NCI-H1694 treated with DMSO at 0.1 percent for 48 hours (cell line): Measurements from ENCODE around the gene HSPE1.
"Not testable (repeated sequence)": the region's sequence is repeated elsewhere in the genome, so short reads cannot be mapped to it uniquely, and the experiment has no call there.

Experiments
- DNase-seq: peaks from one replicate; lab custom pipeline; 2025; lab: John Stamatoyannopoulos, UW

HSPE1 gene

DNA sequence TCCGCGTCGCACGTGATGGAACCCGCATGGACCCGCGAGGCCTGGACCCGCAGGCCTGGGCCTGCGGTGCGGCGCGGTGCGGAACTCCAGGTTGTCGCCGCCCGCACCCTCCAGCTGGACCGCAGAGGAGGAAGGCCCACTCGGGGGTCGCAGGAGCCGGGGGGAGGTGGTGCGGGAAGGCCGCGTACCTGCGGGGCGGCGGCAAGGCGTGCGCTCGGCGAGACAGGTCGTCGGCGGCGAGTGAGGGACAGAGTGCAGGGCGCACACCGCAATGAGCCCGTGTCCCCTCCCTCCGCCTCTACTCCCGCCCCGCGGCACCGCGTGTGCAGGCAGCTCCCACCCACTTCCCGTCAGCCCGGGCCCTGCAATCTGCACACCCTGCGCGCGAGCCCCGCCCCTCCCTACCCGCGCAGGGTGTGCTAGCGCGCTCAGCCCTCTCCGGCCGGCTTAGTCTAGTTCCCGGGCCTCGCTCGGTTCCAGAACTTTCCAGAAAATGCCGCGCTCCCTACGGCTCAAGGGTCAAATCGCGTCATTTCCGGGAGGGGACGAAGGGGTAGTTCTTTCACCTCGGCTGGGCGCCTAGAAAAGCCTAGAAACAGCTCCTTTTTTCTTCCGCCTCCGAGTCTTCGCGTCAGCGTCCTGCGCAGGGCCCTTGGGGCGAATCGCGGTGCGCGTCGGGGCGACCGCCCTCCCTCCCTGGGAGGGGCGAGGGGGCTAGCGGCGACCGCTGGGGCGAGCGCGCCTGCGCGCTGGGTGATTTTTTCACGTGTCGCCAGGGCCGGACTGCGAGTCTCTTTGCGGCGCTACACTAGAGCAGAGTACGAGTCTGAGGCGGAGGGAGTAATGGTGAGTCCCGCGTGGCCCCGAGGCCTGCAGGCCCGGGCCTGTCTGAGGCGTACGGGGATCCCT lies at the start of gene HSPE1, which contains the start of gene HSPD1:
Gene HSPE1, plus strand, starts transcription at position 786 of the 909 bp plus-strand sequence. Its CDS starts 58 bp downstream, at position 844.
Gene HSPD1, minus strand, starts transcription at position 247 of the 909 bp plus-strand sequence. CDS start 992 bp downstream, outside the sequence.
- peak; percentile 98 for DNase-seq

DNA sequence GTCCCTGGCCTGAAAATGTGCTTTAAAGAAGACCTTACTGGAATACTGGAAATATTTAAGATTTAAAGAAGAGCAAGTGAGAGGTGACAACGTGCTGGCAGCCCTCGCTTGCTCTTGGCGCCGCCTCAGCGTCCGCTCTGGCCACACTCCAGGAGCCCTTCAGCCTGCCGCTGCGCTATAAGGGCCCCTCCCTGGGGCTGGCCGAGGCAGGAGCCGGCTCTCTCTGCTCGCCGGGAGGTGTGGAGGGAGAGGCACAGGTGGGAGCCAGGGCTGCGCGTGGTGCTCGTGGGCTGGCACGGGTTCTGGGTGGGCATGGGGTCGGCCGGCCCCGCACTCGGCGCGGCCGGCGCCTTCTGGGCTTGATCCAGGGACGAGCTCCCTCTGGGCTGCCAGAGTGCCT lies 49.7 kb upstream of the HSPE1 start:
- no peak for DNase-seq

DNA sequence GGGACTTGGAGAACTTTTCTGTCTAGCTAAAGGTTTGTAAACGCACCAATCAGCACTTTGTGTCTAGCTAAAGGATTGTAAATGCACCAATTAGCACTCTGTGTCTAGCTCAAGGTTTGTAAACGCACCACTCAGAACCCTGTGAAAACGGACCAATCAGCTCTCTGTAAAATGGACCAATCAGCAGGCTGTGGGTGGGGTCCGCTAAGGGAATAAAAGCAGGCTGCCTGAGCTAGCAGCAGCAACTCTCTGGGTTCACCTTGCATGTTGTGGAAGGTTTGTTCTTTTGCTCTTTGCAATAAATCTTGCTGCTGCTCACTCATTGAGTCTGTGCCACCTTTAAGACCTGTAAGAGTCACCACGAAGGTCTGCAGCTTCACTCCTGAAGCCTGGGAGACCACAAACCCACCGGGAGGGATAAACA lies 49.2 kb upstream of the HSPE1 start:
- DNase-seq: not testable (repeated sequence)

DNA sequence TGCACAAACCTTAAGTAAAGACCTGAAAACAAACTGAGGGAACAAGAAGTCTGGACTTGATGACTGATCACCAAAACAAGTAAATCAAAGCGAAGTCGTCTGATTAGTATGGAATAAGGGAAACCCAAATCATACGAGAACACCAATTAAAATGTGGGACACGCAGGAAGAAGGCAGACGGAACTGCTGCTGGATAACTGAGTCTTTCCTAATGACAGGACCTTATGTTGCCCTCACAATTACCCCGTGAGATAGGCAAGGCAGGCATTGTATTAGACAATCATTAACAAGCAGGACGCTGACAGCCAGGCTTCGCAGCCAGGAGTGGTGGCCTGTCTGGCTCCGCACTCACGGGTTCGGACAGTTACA lies 47.4 kb upstream of the HSPE1 start:
- no peak for DNase-seq

DNA sequence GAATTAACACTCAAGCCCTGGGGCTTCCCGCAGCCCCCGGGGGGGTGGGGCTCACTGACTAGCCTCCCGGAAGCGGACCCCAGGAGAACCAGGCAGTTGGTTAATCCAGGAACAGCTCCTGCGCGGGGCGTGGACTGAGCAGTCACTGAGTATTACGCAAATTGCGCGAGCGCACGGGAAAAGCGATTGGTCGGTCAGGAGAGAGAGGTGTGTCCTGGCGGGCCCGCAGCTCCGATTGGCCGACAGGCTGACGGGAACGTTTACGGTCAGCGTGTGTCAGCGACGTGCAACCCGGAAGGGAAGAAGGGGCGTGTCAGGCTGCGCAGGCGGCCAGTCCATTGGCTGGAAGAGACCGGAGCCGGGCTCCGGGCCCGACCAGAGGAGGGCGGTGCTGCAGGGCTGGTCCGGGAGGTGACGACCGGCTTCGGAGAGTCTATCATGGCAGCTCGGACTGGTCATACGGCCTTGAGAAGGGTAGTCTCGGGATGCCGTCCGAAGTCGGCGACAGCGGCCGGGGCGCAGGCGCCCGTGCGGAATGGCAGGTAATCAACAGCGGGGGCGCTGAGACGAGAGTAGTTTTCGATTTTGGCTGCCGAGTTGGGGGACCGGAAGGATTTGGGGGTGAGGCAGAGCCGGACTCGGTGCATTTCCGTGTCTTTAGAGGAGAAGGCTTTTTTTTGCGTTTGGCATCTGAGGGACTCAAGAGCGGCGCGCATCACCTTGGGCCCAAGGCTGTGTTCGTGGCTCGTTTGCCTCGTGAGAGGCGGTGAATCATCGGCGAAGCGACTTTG lies 46.9 kb upstream of the HSPE1 start, which contains the start of gene COQ10B:
Gene COQ10B, plus strand, starts transcription at position 430 of the 791 bp plus-strand sequence. Its CDS starts 9 bp downstream, at position 439.
- peak; percentile 99 for DNase-seq

DNA sequence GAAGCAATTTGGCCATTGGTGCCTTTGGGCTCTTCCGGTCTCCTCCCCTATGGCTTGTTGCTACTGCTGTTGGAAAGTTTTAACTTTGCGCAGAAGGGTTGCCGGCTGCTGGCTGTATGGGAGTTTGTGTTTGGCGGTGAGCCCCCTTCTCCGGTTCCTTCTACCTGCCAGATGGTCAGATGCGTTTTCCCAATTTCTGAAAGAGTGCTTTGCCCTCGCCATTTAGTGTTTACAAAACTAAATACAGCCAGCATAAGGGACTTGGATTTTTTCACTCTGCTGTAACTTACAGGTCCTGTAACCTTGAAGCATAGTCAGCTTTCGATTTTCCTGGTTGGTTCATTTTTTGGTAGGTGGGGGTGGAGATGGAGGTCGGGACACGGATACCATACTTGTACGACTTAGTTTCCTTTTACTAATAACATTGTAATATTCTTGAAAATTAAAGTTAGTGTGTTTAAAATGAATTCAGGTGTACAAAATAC lies 46.2 kb upstream of the HSPE1 start:
- peak; percentile 60 for DNase-seq

DNA sequence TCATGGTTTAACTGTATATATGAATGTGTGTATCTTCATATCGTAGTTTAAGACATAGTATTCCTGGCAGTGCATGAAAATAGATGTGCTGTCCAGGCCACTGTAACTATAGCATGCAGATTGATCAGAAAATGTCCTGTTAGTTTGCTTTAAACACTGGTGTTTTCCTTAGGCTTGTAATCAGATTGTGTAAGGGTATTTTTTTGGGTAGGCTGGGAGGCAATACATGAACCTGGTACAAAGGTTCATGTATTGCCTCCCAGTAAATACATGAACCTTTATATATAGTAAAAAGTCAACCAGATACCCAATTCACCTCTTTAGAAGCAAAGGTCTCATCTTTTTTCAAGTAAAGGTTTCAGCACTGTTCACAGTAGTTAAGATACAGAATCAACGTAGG lies 45.3 kb upstream of the HSPE1 start:
- no peak for DNase-seq

DNA sequence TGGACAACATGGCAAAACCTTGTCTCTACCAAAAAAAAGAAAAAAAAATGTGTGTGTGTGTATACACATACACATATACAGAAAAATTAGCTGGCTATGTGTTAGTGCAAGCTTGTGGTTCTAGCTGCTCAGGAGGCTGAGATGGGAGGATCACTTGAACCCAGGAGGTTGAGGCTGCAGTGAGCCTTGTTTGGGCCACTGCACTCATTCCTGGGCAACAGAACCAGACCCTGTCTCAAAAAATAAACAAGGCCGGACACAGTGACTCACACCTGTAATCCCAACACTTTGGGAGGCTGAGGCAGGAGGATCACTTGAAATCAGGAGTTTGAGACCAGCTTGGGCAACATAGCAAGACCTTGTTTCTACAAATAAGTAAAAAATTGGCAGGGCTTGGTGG lies 44.8 kb upstream of the HSPE1 start:
- no peak for DNase-seq

DNA sequence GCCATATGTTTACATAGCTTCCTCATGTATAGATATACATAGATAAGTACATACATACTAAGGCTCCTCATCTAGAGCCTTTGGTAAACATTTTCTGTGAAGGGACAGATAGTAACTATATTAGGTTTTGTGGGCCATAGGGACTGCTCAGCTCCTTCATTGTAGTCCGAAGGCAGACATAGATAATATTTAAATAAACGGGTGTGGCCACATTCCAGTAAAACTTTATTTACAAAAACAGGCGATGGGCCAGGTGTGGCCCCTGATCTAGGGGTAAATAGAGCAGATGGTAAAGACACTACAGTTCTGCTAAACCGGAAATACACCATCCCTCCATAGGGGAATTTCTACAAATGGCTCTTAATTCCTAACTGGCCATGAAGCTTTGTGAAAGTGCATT lies 39.5 kb upstream of the HSPE1 start:
- DNase-seq: no peak

DNA sequence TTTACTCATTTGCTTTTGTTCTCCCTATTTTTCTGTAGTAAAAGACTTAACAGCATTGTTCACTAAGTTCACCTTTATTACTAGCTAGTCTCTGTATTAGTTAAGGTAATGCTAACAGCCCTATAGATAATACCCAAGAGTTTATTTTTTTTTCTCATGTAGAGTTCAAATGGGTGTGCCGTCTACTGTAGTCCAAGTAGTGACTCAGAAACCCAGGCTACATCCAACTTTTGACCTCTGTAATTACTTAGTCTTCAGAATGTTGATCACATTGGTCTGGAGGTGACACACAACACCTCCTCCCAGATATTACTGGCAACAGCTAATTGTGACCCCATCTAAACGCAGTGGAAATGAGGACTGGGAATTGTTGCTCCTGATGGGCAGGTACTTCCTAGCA lies 39.1 kb upstream of the HSPE1 start:
- DNase-seq: no peak

DNA sequence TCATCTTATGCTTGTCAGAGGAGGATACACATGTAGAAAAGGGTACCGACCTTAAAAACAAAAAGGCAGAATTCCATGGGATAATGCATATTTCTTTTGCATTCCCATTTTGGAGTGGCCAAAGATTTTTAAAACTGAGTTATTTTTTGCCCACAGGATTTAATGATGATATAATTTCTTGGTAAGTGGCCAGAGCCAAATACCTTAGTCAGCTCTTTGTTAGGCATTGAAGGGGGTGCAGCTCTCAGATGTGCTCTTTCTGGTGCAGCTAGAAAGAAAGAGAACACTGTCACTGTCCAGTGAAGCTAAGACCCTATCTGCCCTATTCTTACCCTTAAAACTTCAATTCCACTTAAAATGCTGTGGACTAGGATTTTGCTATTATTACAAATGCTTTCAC lies 36.0 kb upstream of the HSPE1 start:
- DNase-seq: no peak

DNA sequence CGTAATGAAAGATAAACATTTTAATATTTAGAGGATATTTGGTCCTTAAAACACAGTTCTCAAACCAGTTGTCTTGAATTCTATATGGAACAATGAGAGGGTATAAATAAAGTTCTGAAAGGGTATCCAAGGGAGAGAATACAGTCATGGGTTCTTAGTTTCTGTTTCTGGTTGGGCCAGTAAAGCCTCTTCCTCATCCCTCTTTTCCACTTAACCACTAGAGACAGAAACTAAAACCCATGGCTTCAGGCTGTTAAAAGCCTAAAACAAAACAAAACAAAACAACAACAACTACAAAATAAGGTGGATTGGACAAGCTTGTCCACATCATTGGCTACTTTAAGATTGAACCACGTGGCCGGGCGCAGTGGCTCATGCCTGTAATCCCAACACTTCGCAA lies 28.0 kb upstream of the HSPE1 start:
- DNase-seq: no peak

DNA sequence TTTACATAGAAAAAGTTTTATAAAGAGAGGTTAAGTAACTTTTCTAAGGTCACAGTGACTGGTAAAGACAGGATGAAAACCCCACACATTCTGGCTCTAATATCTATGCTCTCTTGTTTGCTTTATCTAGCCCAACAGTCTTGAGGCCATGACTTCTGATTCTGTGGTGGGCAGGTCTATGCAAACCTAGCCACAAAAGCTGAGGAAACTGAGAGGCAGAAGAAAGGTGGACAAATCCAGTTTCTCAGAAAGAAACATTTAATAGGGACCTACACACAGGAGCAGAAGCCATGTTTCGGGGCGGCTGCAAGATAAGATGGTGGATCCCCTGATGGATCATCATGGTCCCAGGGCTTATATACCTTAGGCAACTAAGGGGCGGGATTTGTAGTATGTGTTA lies 22.4 kb upstream of the HSPE1 start:
- no peak for DNase-seq

DNA sequence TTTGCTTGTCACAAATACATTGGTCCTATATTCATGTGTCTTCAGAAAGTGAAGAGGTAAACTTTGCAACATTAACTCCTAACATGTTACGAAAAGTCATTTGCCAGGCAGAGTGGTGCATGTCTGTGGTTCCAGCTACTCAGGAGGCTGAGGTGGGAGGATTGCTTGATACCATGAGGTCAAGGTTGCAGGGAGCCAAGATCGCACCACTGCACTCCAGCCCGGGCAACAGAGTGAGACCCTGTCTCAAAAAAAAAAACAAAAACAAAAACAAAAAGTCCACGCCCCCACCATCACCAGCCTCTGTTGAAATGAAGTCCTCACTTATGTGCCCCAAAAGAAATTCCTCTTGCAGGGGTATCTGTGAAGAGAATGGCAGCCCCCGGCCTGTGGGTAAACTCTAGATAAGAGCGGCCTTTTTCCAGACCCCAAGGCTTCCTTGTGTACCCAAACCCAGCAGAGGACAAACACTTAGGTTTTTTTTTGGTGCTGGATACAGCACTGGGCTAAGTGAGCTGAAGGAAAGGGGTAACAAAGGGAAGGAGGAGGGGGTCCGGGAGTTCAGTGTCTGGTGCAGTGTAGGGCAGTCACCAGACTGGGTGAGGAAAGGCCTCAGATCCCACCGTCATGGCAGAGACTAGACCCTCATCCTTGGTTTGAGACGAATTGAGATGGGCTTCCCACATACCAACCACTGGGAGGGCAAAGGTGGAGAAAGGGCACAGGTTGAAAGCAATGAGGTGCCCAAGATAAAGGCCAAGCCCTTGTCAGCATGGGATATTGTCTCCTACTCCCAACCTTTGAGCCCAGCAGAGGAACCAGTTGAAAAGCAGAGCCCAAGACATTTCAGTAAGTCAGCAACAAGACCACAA lies 19.8 kb upstream of the HSPE1 start:
- DNase-seq: no peak

DNA sequence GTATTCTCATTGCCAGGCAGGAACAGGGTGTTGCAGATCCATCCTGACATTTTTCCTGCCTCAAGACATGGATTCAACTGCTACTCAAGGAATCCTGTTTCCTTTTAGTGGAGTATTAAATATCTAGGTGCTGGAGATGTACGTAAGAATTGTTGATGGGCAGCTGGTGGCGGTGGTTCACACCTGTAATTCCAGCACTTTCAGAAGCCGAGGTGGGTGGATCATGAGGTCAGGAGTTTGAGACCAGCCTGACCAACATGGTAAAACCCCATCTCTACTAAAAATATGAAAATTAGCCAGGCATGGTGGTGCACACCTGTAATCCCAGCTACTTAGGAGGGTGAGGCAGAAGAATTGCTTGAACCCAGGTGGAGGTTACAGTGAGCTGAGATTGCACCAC lies 15.9 kb upstream of the HSPE1 start:
- DNase-seq: not testable (repeated sequence)

DNA sequence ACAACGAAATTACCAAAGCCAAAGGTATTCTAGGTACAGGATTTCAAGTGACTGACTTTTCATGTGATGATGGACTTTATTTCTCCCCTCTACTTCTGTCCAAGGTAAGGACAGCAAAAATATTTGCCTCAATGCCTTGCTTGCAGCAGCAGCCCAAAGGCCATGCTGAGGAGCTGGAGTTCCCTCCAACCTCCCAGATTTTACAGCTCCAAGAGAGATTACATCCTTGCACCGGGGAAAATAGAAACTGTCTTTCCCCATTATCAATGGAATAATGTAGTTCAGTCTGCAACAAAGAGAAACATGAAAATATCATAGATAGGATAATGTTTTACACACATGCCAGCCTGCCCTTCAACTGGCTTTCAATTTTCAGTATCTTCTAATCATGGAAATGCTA lies 14.0 kb upstream of the HSPE1 start:
- DNase-seq: no peak

DNA sequence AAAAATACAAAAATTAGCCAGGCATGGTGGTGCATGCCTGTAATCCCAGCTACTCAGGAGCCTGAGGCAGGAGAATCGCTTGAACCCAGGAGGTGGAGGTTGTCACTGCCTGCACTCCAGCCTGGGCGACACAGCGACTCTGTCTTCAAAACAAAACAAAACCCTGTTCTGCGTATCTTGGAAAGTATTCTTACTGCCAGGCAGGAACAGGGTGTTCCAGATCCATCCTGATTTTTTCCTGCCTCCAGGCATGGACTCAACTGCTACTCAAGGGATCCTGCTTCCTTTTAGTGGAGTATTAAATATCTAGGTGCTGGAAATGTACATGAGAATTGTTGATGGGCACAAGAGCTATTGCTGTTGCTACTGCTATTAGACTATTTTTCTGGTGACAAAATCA lies 12.8 kb upstream of the HSPE1 start:
- no peak for DNase-seq

DNA sequence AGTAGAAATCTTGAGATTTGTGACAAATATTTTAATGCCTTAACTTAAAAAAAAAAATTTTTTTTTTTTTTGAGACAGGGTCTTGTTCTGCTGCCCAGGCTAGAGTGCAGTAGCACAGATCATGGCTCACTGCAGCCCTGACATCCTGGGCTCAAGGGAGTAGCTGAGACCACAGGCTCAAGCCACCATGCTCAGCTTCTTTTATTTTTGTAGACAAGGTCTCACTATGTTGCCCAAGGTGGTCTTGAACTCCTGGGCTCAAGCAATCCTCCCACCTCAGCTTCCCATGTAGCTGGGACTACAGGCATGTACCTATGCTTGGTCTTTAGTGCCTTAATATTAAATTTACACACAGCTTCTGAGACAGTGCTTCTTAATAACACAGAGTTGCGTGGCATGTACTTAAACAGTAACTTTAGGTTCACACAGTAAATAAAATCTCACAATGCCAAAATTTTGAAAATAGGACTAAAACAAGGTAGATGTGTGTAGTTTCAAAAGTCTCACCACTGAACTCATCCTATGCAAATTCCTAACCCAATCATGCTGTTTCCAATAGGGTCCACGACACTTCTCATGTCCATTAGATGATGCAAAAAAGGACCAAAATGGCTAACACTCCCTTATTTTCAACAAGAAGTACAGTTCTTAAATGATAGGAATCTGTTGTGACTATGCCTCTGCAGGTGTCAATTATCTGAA lies 4.6 kb upstream of the HSPE1 start:
- no peak for DNase-seq

DNA sequence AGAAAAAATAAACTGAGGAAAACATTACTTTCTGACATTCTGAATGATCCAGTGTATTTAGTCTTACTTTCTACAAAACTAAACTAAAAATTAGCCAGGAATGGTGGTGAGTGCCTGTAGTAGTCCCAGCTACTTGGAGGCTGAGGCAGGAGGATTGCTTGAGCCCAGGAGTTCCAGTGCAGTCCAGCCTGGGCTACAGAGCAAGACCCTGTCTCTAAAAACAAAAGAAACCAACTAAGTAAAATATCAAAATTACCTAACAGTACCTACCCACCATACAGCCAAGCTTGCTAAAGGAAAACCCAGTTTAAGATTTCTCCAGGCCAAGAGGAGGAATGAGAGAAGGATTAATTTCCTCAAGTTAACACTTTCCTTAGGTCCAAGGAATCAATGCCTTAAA lies 3.5 kb upstream of the HSPE1 start:
- no peak for DNase-seq

DNA sequence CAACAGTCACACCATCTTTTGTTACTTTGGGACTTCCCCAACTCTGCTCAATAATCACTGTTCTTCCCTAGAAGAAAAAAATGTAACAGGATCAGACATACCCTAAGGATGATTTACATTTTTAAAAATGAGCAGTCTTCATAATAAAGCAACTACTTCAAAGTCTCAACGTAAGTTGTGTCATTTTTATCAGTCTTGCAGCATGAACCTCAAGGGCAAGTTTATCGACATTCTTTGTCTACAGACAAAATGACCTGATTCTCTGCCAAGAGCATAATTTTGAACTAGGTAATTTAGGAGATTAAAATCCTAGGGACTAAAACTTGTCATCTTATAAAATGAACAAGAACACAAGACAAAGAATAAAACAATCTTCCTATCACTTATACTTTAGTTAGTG lies 2.9 kb upstream of the HSPE1 start:
- no peak for DNase-seq
